Activated CD4-positive, alpha-beta T cell treated with anti-CD3 and anti-CD28 coated beads for 1 hour (primary cell): ENCODE results near the gene SLC22A15.
"Not testable (repeated sequence)": the region's sequence is repeated elsewhere in the genome, so short reads cannot be mapped to it uniquely, and the experiment has no call there.

Source experiments
- DNase-seq: peaks from one replicate; pipeline ENCODE4 v3.0.0-alpha.2; 2020

Gene SLC22A15

DNA sequence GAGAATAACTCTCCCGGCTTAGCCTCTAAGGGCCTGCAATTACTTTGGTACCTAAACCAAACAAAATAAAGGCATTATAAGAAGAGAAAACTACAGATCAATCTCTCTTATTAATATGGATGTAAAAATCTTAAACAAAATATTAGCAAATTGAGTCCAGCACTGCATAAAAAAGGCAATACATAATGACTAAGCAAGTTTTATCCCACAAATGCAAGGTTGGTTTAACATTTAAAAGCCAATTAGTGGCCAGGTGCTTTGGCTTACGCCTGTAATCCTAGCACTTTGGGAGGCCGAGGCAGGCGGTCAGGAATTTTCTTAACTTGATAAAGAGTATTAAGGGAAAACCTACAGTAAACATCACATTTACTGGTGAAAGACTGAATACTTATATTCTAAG, 67.8 kb downstream of the SLC22A15 start:
- DNase-seq: no peak

DNA sequence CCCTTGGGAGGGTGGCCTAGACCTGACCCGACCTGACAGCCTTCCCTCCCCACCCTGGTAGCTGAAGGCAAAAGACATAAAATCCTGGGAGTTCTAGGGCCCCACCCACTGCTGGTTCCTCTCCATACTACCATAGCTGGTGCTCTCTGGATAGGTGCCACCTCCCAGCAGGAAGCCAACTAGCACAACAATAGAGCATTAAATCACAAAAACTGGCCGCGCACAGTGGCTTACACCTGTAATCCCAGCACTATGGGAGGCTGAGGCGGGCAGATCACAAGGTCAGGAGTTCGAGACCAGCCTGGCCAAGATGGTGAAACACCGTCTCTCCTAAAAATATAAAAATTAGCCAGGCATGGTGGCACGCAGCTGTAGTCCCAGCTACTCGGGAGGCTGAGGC, 70.6 kb downstream of the SLC22A15 start:
- DNase-seq: not testable (repeated sequence)

DNA sequence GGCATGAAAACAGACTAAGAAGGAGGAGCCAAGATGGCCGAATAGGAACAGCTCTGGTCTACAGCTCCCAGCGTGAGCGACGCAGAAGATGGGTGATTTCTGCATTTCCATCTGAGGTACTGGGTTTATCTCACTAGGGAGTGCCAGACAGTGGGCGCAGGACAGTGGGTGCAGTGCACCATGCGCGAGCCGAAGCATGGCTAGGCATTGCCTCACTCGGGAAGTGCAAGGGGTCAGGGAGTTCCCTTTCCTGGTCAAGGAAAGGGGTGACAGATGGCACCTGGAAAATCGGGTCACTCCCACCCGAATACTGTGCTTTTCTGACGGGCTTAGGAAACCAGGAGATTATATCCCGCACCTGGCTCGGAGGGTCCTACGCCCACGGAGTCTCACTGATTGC, 75.6 kb downstream of the SLC22A15 start:
- not testable (repeated sequence) for DNase-seq

DNA sequence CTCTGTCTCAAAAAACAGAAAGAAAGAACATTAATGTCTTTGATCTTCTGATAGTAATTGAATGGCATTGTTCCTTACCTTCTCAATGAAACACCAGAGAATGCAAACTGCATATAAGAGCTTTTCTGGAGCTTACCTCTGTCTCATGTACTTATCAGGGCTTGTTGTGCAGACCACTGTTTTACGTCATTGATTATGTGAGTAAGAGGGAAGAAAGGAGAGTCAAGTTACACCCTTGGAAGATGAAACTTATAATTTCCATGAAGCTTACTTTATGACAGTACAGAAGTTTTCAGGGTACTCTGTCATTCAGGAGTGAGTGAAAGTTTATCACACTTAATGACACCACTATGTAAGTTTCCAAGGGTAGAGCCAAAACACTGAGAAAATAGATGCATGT, 85.9 kb downstream of the SLC22A15 start:
- no peak for DNase-seq

DNA sequence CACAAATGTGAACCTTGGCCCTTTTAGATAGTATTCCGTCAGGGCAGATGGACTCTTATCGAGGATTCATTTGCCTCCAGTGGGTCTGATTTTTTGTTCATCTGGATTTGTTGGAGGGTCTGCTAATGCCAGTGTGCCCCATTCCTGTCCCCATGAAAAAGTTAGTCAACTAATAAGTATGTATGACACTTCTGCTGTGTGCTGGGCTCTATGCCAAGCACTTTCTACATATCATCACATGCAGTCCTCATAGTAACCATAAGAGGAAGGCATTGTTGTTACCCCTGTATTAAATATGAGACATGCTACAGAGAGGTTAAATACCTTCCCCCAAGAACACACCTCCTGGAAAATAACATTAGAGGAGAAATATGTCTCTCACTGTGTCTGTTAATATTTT, 88.3 kb downstream of the SLC22A15 start:
- DNase-seq: no peak

DNA sequence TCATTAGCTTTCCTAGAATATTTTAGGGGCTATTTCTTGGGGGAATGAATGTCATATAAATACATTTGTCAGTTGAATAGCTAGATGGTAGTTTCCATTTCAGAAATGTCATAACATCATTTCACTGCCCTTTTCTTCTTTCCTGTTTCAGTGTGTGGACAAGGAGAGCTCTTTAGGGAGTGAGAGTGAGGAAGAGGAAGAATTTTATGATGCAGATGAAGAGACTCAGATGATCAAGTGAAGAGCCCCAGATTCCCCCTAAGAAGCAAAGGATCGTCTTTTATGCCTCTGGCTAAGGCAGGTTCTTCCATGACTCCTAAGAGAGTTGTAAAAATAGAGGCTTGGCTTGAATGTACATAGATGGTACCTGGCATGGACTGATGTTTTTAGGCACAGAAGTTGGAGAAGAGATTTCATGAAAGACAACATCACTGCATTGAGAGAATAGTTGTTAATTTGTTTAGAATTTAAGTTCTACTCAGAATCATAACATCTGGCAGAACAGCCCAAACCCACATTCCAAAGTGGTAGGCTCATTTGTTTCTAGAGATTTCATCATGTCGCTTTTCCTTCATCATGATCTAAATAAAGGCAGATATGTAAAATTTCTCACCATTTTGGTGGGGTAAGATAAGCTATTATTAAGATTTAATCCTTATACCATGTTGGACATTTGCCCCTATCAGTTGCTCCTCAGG, 90.7 kb downstream of the SLC22A15 start:
- no peak for DNase-seq

DNA sequence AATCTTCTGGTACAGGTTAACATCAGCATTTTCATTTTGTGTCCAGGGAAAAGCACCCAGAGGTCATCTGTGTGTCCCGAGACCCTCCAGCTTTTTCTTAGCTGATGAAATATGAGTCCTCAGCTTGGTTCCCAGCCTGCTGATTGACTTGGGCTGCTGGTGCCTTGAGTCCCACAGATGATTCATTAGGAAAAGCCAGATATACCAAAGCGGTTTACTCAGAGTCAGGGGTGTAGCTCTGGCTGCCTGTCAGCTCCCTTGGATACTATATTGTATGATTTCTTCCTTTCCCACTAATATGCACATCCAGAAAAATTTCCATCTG, 91.2 kb downstream of the SLC22A15 start:
- no peak for DNase-seq

DNA sequence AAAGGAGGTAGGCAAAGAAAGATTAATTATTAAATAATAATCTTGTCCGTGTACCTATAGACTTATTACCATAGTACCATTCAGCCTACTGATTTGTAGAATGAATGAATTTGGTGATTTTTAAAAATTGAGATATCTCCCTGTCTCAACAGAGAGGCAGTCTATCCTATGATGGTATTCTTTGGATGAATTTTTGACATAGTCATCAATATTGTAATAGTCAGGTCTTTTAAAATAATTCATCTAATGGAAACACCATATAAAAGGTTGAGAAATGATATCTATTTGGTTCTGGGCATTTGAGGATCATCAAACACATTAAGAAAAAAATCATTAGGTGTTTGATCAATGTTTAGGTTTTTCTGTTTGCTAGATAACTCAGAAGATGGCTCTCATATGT, 99.3 kb downstream of the SLC22A15 start:
- DNase-seq: no peak

DNA sequence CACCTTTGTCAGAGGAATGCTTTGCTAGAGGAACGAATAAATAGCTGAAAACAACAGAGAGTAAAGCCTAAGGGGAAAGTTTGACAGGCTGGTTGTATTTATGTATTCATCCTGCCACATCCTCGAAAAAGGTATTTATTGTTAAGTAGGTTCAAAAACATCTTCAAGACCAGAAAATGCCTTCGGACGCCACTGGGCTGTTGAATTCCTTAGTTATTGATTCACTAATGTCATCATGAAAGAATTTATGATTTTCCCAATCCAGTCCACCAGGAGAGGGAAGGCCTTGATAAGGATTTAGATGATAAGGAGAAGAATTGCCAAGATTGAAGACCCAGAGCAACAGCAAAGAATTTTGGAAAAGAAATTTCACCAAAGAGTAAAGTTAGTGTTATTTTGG, 99.7 kb downstream of the SLC22A15 start:
- DNase-seq: no peak

DNA sequence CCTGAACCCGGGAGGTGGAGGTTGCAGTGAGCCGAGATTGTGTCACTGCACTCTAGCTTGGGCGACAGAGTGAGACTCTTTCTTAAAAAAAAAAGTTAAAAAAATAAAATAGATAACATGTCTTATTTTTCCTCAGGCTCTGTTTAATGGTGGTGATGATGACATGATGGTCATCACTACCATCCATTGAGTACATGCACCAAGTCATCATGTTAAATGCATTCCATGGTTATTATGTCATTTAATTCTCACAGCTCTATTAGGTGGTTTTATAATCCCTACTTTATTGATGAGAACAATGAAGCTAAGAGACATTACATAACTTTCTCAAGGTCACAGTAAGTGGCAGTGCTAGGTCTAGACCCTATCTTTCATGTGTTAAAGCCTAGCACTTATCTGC, 100.5 kb downstream of the SLC22A15 start:
- no peak for DNase-seq

DNA sequence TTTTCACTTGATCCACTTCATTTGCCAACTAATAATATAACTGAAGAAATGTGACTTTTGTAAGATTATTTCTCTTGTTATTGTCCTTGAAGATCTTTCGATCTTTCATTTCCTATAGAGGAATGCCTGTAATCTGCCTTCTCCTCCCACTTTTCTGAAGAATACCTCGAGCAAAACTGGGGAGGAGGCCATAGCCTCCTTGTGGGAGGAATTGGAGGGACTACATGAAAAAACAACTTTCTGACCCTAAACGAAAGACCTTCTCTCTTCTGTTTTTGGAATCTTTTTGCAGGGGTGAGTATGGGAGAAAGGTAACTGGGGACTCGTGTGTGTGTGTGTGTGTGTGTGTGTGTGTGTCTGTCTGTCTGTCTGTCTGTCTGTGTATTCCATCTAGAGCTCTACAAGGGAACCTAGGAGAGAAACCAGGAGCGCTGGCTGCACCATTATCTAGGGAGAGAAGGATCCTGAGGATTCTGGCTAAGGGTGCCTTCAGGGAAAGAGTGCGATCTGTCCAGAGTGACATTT, 102.4 kb downstream of the SLC22A15 start:
- DNase-seq: no peak

DNA sequence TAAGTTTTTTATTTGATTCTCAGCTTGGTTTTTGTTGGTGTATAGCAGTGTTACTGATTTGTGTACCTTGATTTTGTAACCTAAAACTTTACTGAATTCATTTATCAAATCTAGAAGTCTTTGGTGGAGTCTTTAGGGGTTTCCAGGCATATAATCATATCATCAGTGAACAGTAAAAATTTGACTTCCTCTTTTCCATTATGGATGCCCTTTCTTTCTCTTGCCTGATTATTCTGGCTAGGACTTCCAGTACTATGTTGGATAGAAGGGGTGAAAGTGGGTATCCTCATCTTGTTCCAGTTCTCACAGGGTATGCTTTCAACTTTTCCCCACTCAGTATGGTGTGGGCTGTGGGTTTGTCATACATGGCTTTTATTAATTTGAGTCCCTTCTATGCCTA, 111.3 kb downstream of the SLC22A15 start:
- DNase-seq: no peak

DNA sequence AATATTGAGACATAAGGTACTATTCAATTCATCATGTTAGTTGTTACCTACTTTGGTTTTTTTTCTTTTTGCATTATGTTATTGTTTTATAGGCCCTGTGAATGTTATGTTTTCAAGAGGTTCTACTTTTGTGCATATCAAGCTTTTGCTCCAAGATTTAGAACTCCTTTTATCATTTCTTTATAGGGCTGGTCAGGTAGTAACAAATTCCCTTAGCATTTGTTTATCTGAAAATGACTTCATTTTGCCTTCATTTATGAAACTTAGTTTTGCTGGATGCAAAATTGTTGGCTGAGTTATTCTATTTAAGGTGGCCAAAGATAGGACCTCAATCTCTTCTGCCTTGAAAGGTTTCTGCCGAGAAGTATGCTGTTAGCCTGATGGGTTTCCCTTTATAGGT, 113.6 kb downstream of the SLC22A15 start:
- no peak for DNase-seq

DNA sequence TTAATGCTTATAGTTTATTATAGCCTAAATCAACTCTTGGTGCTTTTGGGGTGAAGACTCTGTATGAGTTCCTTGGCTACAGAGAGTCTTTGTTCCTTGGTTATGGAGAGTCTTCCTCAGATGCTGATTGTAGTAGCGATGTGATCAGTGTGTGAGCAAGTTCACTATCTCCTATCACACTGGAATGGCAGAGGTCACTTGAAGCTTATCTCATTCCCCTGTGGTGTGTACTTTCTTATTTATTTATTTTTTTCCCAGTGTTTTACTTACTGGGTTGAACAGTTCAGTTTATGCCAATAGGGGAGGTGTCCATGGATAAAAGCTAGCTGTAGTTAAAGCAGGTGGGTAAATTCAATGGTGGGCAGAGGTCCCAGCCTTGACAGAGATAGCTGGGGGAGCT, 114.8 kb downstream of the SLC22A15 start:
- no peak for DNase-seq

DNA sequence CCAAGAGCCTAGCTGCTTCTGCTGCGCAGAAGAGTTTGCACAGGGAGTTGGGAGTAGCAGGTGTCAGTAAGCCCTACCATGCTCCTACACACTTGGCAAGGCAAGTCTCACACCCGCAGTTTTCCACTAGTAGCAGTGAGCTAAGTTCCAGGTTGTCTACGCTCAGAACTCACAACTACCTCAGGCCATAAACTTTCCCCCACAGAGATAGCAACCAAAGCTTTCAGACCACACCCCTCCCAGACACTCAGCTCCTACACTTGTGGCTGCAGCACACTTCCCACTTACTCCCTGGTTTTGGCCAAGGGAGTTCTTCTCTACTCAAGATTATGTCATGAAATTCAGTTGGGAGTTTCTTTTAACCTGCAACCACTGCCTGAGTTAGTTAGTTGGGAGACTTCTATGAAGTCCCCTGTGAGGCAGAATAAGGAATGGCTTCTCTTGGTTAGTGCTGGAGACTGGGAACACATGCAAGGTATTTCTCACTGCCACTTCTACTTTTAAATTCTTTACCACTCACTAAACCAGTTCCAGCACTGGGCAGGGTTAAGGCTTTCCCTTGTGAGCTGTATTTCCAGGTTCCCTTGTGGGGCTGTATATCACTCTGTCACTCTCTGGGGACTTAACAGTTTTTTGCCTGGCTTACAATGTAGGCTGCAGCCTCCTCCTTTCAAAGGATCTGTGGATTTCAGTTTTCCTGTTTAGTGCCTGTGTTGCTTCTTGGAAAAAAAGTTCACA, 116.6 kb downstream of the SLC22A15 start:
- no peak for DNase-seq

DNA sequence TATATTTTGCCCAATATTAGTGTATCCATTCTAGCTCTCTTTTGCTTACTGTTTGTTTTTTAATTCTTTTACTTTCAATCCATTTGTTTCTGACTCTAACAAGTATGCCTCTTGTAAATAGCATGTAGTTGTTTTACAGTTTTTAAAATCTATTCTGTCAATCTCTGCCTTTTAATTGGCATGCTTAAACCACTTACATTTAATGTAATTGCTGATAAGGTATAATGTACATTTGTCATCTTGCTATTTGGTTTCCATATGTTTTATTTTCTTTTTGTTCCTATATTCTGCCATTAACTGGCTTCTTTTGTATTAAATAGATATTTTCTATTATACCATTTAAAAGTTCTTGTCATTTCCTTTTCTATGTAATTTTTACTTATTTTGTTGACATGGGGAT, 118.7 kb downstream of the SLC22A15 start:
- DNase-seq: no peak

DNA sequence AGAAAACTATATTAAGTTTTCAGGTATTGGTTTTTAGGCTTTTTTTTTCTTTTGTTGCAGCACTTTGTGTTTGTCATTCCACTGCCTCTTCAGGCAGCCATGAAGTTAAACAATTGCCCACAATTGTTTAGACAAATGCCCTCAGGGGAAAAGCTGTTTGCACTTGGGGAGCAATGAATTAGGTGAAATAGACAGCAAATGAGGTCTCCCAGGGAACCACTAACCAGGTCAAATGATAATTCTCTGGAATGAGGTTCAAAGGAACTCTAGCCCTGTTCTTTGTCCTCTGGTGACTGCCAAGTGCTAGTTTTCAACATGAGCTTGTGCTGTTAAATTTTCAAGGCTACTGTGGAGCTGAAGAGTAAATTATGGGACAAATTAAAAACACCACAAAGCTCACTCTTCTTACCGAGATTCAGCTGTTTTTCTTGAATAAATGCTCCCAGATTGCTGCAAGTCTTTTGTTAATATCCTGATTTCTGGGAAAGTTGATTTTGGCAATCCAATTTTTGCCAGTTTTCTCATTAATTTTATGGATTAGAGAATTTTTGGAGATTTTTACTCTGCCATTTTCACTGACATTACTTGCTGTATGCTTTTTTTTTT, 119.8 kb downstream of the SLC22A15 start:
- DNase-seq: no peak

DNA sequence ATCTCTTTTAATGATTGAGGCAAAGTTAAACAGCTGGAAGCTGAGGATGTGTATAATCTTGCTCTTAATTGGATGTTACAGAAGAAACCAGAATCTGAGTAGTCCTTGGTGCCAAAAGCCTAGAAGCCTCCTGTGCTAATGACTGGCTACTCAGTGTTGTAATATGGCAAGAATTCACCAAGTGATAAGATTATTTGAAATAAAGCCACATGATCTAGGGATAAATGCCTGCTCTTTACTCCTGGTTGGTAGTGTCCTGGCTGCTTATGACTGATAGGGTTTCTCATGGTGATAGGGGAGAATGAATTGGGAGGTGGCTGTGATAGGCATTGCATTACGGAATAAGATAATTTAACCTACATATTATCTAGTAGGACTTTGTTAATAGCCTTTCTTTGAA, 121.3 kb downstream of the SLC22A15 start:
- no peak for DNase-seq

DNA sequence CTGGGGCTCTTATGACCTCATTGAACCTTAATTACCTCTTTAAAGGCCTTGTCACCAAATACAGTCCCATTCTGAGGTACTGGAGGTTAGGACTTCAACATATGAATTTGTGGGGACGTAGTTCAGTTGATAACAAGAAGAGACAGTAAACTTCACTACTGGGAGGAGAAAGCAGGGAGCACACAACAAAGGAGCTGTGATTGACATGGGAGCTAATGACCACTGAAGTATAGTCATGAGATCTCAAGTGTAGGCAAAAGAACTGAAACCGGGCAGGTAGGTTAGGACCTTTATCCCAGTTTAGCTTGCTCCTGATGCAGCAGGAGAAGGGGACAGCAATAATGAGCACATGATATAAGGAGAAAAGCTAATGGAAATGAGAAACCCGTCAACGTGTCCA, 123.1 kb downstream of the SLC22A15 start:
- DNase-seq: no peak

DNA sequence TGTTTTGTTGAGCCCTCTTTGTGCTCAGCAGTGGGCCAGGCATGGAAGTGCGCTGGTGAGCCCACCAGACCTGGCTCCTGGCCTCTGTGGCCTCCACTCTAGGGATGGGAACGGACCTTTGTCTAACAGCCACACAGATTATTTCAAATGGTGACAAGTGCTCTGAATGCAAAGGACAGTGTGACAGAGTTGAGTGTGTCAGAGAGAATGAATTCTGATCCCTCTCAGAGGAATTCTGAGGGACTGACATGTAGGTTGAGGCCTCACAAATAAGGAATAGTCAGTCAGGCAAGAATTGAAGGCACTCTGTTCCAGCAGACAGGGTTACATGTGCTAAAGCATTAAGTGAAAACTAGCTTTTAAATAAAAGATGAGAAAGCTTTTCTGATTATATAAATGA, 123.6 kb downstream of the SLC22A15 start:
- DNase-seq: no peak

DNA sequence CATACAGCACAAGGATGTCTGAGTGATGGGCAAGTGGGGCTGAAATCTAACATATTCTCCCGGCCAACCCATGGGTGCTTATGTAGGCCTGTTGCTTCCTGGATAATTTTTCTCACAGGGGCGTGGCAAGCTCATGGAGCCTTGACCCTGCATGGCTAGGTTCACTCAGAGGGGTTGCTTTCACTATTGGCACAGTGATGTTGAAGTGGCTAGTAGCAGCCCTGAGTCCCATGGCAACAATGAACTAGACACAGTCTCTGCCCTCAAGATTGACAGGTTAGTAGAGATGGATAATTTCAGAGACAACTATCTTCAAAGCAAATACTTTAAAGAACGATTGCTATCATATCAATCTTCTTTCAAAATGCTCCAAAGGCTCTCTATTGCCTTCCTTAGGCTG, 128.4 kb downstream of the SLC22A15 start:
- no peak for DNase-seq

DNA sequence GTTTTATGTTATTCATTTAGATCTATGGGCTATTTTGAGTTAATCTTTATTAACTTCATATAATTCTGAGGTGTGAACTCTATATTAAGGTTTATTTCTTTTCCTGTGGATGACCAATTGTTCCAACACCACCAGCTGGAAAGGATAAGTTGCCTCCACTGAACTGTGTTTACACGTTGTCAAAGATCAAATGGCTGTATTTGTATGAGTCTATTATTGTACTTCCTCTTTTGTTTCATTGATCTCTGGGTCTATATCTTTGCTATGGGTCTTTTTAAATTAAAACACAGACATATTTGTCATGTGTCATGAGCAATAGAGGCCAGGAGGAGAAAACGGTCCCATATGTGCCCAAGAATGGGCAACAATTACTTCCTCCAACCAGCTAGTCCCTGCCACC, 129.7 kb downstream of the SLC22A15 start:
- no peak for DNase-seq

DNA sequence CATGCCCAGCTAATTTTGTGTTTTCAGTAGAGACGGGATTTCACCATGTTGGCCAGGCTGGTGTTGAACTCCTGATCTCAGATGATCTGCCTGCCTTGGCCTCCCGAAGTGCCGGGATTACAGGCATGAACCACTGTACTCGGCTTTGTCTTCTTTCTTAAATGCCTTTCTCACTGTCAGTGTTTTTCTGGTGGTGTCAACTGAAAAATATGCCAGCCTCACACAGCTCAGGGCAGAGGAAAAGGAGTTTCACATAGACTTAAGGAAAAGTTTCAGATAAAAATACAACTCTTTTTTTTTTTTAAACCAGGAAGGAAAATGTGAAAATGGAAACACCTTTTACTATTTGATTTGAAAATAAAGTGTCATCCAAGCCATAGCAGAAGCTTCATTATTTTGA, 130.3 kb downstream of the SLC22A15 start:
- DNase-seq: no peak

DNA sequence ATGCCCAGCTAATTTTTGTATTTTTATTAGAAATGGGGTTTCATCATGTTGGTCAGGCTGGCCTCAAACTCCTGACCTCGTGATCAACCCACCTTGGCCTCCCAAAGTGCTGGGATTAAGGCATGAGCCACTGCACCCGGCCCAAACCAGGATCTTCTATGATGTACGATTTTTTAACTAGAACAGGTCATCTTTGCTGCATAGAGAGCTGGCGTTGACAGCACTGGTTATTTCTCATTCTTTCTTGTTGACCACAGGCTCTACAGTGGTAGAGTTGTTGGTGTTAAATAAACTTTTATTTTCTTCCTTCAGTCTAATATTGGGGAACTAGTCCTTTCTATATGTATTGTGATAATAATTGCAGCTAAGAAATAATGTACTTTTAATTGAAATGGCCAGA, 131.1 kb downstream of the SLC22A15 start:
- DNase-seq: no peak
